Activated CD4-positive, alpha-beta memory T cell treated with anti-CD3 and anti-CD28 coated beads, Interleukin-2, amount 10 ng/mL, durations not matched to agents 7 days and 5 days (primary cell): ENCODE results near the gene MAPK12. TPM values are rescaled to one million over a fixed set of nuclear protein-coding genes. Genes with fewer than 3 reads are reported as not detected.

Experiments used
- CTCF ChIA-PET: fragments of 350-600 bp; sonication (Branson Sonifier 250); formaldehyde crosslinking; loops from one replicate; lab custom pipeline; 2021; ENCODE audit warnings: antibody characterized with exemption, inconsistent platforms; lab: Charles Lee
- POLR2A ChIA-PET: fragments of 350-600 bp; sonication (Branson Sonifier 250); formaldehyde crosslinking; loops from one replicate; lab custom pipeline; 2021; ENCODE audit warnings: antibody characterized with exemption; lab: Charles Lee
- DNase-seq: peaks from one replicate; pipeline ENCODE4 v3.0.0-alpha.2; 2020
- H3K27ac Mint-ChIP-seq: one replicate; pipeline ENCODE4 v1.8.0; 2021; ENCODE audit warnings: mild to moderate bottlenecking, mixed read lengths
- H3K27me3 Mint-ChIP-seq: one replicate; pipeline ENCODE4 v1.8.0; 2021; ENCODE audit warnings: mixed read lengths
- H3K36me3 Mint-ChIP-seq: one replicate; pipeline ENCODE4 v1.8.0; 2021; ENCODE audit warnings: low read depth, mixed read lengths
- H3K4me1 Mint-ChIP-seq: one replicate; pipeline ENCODE4 v1.8.0; 2021; ENCODE audit warnings: mixed read lengths
- H3K4me3 Mint-ChIP-seq: one replicate; pipeline ENCODE4 v1.8.0; 2021; ENCODE audit warnings: mild to moderate bottlenecking, mixed read lengths
- H3K9me3 Mint-ChIP-seq: one replicate; pipeline ENCODE4 v1.8.0; 2021; ENCODE audit warnings: mixed read lengths
- total RNA-seq, 2 experiments: library from RNA; stranded (reverse); gene quantifications; one replicate each; pipeline ENCODE4 v1.2.3, GENCODE V29; 2021

Gene MAPK12
- total RNA-seq, 2 experiments from 2014 or later: 4.8 to 5.8 TPM

- peaks cover 17% of the 10 kb centered on the region for H3K4me1 Mint-ChIP-seq
- no peak for DNase-seq
- H3K36me3 Mint-ChIP-seq: peaks cover 24% of the 10 kb centered on the region
- ChIA-PET POLR2A (interaction anchor here (0.8 to 1.1 kb wide), 2 partner anchors 14 to 46 kb away, joined by 3 to 4 read pairs; partner anchors contain the start of gene HDAC10), CTCF (interaction anchor here (1.0 to 1.6 kb wide), 4 partner anchors 40 to 105 kb away, joined by 3 to 4 read pairs (median 3); no protein-coding TSS in a partner anchor)
- no peaks in the 10 kb centered on the region for H3K27me3 Mint-ChIP-seq
- no peak overlapping the region for H3K27ac Mint-ChIP-seq
- H3K4me3 Mint-ChIP-seq: no peak overlapping the region
- H3K9me3 Mint-ChIP-seq: peaks cover 7% of the 10 kb centered on the region
Observed at GRCh38 chr22:50236731-50237409, 24.6 kb downstream of the MAPK12 start.

DNA sequence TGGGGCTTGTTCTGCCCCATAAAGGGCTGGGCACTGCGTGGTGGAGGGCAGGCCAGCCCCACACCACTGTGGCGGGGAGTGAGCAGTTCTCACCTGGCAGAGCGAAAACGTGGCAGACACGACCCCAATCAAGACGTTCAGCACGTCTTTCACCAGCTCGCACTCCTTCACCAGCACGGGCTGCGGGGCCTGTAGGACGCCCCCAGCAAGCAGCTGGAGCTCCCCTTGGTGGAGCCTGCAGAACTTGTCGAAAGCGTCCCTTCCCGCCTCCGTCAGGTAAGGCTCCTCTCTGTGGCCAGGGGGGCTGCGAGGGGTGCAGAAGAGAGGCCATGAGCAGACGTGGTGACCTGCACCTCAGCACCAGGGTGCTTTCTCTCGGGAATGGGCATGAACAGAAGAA, 28.3 kb downstream of the MAPK12 start:
- ChIA-PET POLR2A (no interaction called here), CTCF (interaction anchor here (1.3 kb wide), 1 partner anchor 109 kb away, joined by 3 read pairs; no protein-coding TSS in a partner anchor)
- Mint-ChIP-seq H3K36me3 (peaks cover 30% of the 10 kb centered on the region), H3K27me3 (no peaks in the 10 kb centered on the region), H3K4me1 (peaks cover 7% of the 10 kb centered on the region), H3K4me3 (no peak overlapping the region), H3K27ac (no peak overlapping the region), H3K9me3 (peaks cover 7% of the 10 kb centered on the region)
- DNase-seq: no peak

- CTCF ChIA-PET: interaction anchor here (1.2 to 1.3 kb wide), 2 partner anchors 8 to 109 kb away, joined by 3 read pairs; no protein-coding TSS in a partner anchor
- no peak overlapping the region for H3K4me3 Mint-ChIP-seq
- DNase-seq: no peak
- no peaks in the 10 kb centered on the region for H3K27me3 Mint-ChIP-seq
- H3K4me1 Mint-ChIP-seq: peaks cover 5% of the 10 kb centered on the region
- H3K9me3 Mint-ChIP-seq: peaks cover 7% of the 10 kb centered on the region
- H3K27ac Mint-ChIP-seq: no peak overlapping the region
- peaks cover 26% of the 10 kb centered on the region for H3K36me3 Mint-ChIP-seq
- POLR2A ChIA-PET: interaction anchor here (1.0 kb wide), 2 partner anchors 12 to 94 kb away, joined by 3 read pairs; no protein-coding TSS in a partner anchor
Observed at GRCh38 chr22:50232481-50233151, 28.9 kb downstream of the MAPK12 start.

DNA sequence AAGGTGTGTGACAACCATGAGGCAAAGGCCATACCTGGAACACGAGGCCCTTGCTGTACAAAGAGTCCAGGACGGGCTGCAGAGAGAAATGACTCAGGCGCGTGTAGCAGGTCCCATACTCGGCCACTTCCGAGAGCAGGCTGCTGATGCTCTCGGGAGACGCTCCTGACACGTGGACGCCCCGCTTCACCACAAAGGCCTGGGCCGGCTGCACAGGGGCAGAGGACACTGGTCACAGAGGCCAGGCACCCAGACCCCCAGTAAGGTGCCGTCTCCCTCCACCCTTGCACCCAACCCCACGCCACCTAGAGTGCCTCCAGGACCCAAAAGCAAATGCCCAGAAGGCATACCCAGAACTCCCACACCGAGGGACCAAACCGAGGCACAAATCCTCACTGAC, 32.1 kb downstream of the MAPK12 start:
- no peak for DNase-seq
- peaks cover 21% of the 10 kb centered on the region for H3K36me3 Mint-ChIP-seq
- H3K4me3 Mint-ChIP-seq: no peak overlapping the region
- no peak overlapping the region for H3K27ac Mint-ChIP-seq
- POLR2A ChIA-PET: no interaction called here
- no peaks in the 10 kb centered on the region for H3K27me3 Mint-ChIP-seq
- H3K9me3 Mint-ChIP-seq: no peaks in the 10 kb centered on the region
- CTCF ChIA-PET: no interaction called here
- H3K4me1 Mint-ChIP-seq: no peaks in the 10 kb centered on the region

DNA sequence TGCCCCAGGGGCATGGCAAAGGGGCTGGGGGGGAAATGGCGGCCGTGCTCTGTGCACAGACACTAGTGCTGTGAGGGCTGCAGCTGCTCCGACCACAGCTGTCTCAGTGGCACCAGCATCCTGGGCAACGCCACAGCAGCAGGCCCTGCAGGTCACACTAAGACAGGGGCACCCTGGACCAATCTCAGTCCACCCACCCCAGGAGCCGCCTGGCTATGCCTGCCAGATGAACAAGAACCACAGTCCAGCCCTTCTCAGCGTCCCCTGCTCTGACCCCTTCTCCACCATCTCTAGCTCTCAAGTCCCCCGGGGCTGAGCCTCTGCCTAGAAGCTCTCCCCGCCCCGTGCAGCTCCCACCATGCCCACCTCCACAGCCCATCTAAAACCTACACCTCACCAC, 33.1 kb downstream of the MAPK12 start:
- H3K27me3 Mint-ChIP-seq: no peaks in the 10 kb centered on the region
- H3K27ac Mint-ChIP-seq: no peak overlapping the region
- ChIA-PET POLR2A (no interaction called here), CTCF (no interaction called here)
- DNase-seq: no peak
- H3K9me3 Mint-ChIP-seq: no peaks in the 10 kb centered on the region
- no peaks in the 10 kb centered on the region for H3K4me1 Mint-ChIP-seq
- H3K4me3 Mint-ChIP-seq: no peak overlapping the region
- peaks cover 23% of the 10 kb centered on the region for H3K36me3 Mint-ChIP-seq

GRCh38 chr22:50227579-50228215, 33.8 kb downstream of the MAPK12 start:
- ChIA-PET POLR2A (no interaction called here), CTCF (no interaction called here)
- Mint-ChIP-seq H3K4me3 (no peak overlapping the region), H3K9me3 (no peaks in the 10 kb centered on the region), H3K4me1 (no peaks in the 10 kb centered on the region), H3K27ac (no peak overlapping the region), H3K36me3 (peaks cover 28% of the 10 kb centered on the region), H3K27me3 (no peaks in the 10 kb centered on the region)
- DNase-seq: no peak

- ChIA-PET POLR2A (no interaction called here), CTCF (no interaction called here)
- H3K36me3 Mint-ChIP-seq: peaks cover 36% of the 10 kb centered on the region
- no peak overlapping the region for H3K27ac Mint-ChIP-seq
- H3K9me3 Mint-ChIP-seq: no peaks in the 10 kb centered on the region
- no peak for DNase-seq
- no peaks in the 10 kb centered on the region for H3K27me3 Mint-ChIP-seq
- no peaks in the 10 kb centered on the region for H3K4me1 Mint-ChIP-seq
- H3K4me3 Mint-ChIP-seq: no peak overlapping the region
Observed at GRCh38 chr22:50226875-50227165, 34.7 kb downstream of the MAPK12 start.

DNA sequence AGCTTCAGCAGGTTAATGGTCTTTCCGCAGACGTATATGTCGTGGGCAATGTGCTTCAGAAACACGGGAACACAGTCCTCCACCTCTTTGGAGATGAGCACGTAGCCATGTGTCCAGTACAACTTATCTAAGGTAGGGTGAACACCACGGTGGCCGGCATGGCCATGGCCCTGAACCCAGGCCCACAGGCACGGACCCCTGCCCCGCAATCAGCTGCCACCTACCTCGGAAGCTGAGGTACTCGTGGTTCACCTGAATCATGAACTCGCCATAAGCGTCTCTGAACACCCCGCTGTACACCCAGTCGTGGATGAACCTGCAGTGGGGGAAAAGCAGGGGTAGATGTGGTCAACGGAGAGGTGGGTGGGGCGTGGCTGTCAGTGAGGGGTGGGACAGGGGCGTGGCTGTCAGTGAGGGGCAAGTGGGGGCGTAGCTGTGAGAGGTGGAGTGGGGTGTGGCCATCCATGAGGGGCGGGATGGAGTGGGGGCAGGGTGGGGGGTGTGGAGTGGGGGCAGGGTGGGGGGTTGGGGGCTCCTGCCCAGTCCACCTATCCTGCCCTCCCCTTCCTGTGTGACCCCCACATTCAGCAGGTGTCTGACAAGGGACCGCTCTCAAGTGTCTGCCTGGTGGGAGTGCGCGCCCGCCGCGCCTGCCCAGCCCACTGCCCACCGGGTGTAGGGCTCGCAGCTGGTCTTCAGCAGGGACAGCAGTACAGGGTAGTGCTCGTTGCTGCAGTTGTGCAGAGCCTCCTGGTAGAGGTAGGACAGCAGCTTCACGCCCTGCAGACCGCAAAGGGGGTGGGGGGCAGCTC, 35.2 kb downstream of the MAPK12 start:
- H3K36me3 Mint-ChIP-seq: peaks cover 37% of the 10 kb centered on the region
- POLR2A ChIA-PET: no interaction called here
- CTCF ChIA-PET: no interaction called here
- H3K27me3 Mint-ChIP-seq: no peaks in the 10 kb centered on the region
- no peak overlapping the region for H3K4me3 Mint-ChIP-seq
- no peak for DNase-seq
- no peaks in the 10 kb centered on the region for H3K9me3 Mint-ChIP-seq
- H3K27ac Mint-ChIP-seq: no peak overlapping the region
- H3K4me1 Mint-ChIP-seq: no peaks in the 10 kb centered on the region

DNA sequence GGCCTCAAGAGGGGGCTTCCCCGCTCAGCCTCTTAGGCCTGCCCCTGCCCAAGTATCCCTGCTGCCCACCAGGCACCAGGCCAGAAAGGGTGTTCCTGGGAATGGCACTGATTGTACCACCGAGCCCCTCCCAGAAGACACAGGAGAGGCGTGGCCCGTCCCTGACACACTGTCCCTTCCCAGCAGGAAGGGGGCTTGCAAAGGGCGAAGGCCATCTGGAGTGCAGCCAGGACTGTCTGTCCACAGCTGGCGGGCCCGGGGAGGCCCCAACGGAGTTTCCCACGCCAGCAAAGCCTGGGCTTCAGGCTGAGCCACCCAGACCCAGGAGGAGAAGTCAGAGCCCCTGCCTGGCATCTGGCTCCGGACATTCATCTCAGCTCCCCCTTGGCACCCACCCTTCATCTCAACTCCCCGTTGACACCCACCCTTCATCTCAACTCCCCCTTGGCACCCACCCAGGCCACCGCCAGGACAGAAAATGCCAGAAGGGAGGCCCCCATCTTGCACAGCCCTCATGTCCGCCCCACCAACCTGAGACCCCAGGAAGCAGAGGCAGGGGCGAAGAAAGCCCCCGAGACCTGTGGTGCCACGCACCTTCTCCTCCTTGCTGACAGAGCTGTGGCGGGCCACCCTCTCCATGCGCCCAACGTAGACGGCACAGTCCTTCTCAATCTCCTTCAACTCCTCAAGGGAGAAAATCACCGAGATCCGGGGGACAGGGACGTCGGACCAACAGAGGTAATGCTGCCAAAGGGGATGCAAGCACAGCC, 36.1 kb downstream of the MAPK12 start:
- no peak for DNase-seq
- H3K27ac Mint-ChIP-seq: no peak overlapping the region
- POLR2A ChIA-PET: no interaction called here
- CTCF ChIA-PET: no interaction called here
- peaks cover 41% of the 10 kb centered on the region for H3K36me3 Mint-ChIP-seq
- H3K4me3 Mint-ChIP-seq: no peak overlapping the region
- no peaks in the 10 kb centered on the region for H3K9me3 Mint-ChIP-seq
- H3K27me3 Mint-ChIP-seq: no peaks in the 10 kb centered on the region
- H3K4me1 Mint-ChIP-seq: no peaks in the 10 kb centered on the region

GRCh38 chr22:50224071-50224470, 37.4 kb downstream of the MAPK12 start:
- Mint-ChIP-seq H3K27ac (no peak overlapping the region), H3K36me3 (peaks cover 46% of the 10 kb centered on the region), H3K4me1 (no peaks in the 10 kb centered on the region), H3K9me3 (no peaks in the 10 kb centered on the region), H3K27me3 (no peaks in the 10 kb centered on the region), H3K4me3 (no peak overlapping the region)
- POLR2A ChIA-PET: no interaction called here
- CTCF ChIA-PET: no interaction called here
- no peak for DNase-seq

- no peak overlapping the region for H3K4me3 Mint-ChIP-seq
- H3K36me3 Mint-ChIP-seq: peaks cover 49% of the 10 kb centered on the region
- ChIA-PET CTCF (interaction anchor here (0.7 kb wide), 1 partner anchor 102 kb away, joined by 3 read pairs; no protein-coding TSS in a partner anchor), POLR2A (no interaction called here)
- H3K9me3 Mint-ChIP-seq: no peaks in the 10 kb centered on the region
- no peak for DNase-seq
- H3K4me1 Mint-ChIP-seq: no peaks in the 10 kb centered on the region
- no peak overlapping the region for H3K27ac Mint-ChIP-seq
- H3K27me3 Mint-ChIP-seq: no peaks in the 10 kb centered on the region
Observed at GRCh38 chr22:50222508-50222907, 39.0 kb downstream of the MAPK12 start.
